PC-3 (cell line): ENCODE measurements around the gene MCUB.

Experiments used
- EZH2phosphoT487 ChIP-seq: fragments of 300-600 bp; sonication (generic); IDR thresholded peaks from 2 replicates; pipeline ENCODE4 v1.6.1; 2018; ENCODE audit warnings: mild to moderate bottlenecking, antibody characterized with exemption, low read length, borderline replicate concordance
- TF ChIP-seq, protein P1 (sequence below): fragments of 300-600 bp; sonication (generic); conservative IDR thresholded peaks from 2 replicates; pipeline ENCODE4 v1.5.1; 2017; ENCODE audit warnings: antibody characterized with exemption, low read depth, mild to moderate bottlenecking, low read length

DNA sequence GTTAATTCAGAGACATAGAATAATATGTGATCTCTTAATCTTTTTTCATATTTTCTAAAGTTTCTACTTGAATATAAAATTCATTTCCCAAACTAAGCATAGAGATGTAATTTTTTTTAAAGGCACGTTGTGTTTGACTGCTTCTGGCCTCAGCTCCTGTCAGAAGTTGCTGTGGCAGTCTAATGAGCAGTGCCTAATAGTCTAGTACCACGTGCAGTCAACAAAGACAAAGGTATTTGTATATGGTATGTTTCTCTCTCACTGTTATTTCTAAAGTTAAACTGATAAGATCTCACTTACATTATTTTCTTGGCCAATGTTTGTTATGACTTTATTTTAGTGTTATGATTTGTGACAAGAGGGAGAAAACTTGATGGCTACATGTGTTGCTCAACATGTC, 48.6 kb upstream of the MCUB start:
- TF ChIP-seq, protein P1, sequence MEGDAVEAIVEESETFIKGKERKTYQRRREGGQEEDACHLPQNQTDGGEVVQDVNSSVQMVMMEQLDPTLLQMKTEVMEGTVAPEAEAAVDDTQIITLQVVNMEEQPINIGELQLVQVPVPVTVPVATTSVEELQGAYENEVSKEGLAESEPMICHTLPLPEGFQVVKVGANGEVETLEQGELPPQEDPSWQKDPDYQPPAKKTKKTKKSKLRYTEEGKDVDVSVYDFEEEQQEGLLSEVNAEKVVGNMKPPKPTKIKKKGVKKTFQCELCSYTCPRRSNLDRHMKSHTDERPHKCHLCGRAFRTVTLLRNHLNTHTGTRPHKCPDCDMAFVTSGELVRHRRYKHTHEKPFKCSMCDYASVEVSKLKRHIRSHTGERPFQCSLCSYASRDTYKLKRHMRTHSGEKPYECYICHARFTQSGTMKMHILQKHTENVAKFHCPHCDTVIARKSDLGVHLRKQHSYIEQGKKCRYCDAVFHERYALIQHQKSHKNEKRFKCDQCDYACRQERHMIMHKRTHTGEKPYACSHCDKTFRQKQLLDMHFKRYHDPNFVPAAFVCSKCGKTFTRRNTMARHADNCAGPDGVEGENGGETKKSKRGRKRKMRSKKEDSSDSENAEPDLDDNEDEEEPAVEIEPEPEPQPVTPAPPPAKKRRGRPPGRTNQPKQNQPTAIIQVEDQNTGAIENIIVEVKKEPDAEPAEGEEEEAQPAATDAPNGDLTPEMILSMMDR: no peak
- no peak for TF ChIP-seq EZH2phosphoT487
